ENCODE results near the gene BSN. TPM values are rescaled to one million over a fixed set of nuclear protein-coding genes. Genes with fewer than 3 reads are reported as not detected.

BSN gene
- total and polyA plus RNA-seq, 2 donors (not counting 3 experiments of a cell fraction or from before 2014, with no cell fraction given) = 0.04 to 0.27 TPM

GRCh38 chr3:49563040-49563578 lies 8.8 kb downstream of the BSN start:
- H3K9ac ChIP-seq (replicated peaks; ENCODE audit: extremely low read depth, insufficient read depth, low read length) = no peak overlapping the region
- H3K4me3 ChIP-seq (replicated peaks in 1 of 3; ENCODE audit: insufficient read depth in 1 of 3, low read depth in 1 of 3, low read length in 3 of 3) = no peak overlapping the region
- no peaks in the 10 kb centered on the region for H3K4me1 ChIP-seq (ENCODE audit: control insufficient read depth, extremely low read depth, insufficient read depth, low read length)
- no peaks in the 10 kb centered on the region for H4K20me1 ChIP-seq (replicated peaks; ENCODE audit: control insufficient read depth, extremely low read depth, insufficient read depth, low read length)
- dilution Hi-C loops (cut with MboI; ENCODE audit: extremely low pct_ligation_motif_present, low sequenced_read_pairs) = no loop called here
- no TSS peak for BruUV-seq (replicated peaks)
- intact Hi-C loops (cut with micrococcal nuclease) = no loop called here
- no peaks in the 10 kb centered on the region for H3K9me1 ChIP-seq (replicated peaks; ENCODE audit: control insufficient read depth, extremely low read depth, insufficient read depth, low read length)
- ChIA-PET POLR2A (no interaction called here), CTCF (no interaction called here)
- H3K4me2 ChIP-seq (ENCODE audit: insufficient read depth, low read length) = no peak overlapping the region
- no peaks in the 10 kb centered on the region for H3K9me3 ChIP-seq (replicated peaks; ENCODE audit: control insufficient read depth, insufficient read depth, low read length)
- H3K27ac ChIP-seq (ENCODE audit: insufficient read depth, low read depth, low read length) = no peak overlapping the region
- no peaks in the 10 kb centered on the region for H3K36me3 ChIP-seq (ENCODE audit: control insufficient read depth in 2 of 2, extremely low read depth in 1 of 2, insufficient read depth in 2 of 2, low read length in 2 of 2)
- H2AFZ ChIP-seq (ENCODE audit: low read depth, low read length) = no peak overlapping the region
- DNase-seq (ENCODE audit: low read depth, low spot score) (no peak), FAIRE-seq (no peak)
- H3K79me2 ChIP-seq (ENCODE audit: control insufficient read depth, insufficient read depth, low read length) = no peaks in the 10 kb centered on the region
- TF ChIP-seq POLR2AphosphoS5 (IDR thresholded peaks at IDR 0.05; ENCODE audit: insufficient read depth, low read depth, low read length) (no peak), POLR2A (IDR thresholded peaks at IDR 0.05; ENCODE audit: low read depth, low read length) (no peak), JUN (IDR thresholded peaks at IDR 0.05; ENCODE audit: borderline replicate concordance, insufficient read depth, insufficient read length, low read depth) (no peak), CTCF (IDR thresholded peaks at IDR 0.05; ENCODE audit: extremely low read depth in 1 of 2, insufficient read depth in 1 of 2, low read depth in 1 of 2, low read length in 2 of 2) (no peak), MYC (IDR thresholded peaks at IDR 0.05; ENCODE audit: low read depth, low read length) (no peak), GATA2 (IDR thresholded peaks at IDR 0.05; ENCODE audit: insufficient read depth, insufficient read length, low read depth, low read length) (no peak), EZH2 (IDR thresholded peaks at IDR 0.05; ENCODE audit: borderline replicate concordance, low read depth, low read length, severe bottlenecking) (no peak), MAX (IDR thresholded peaks at IDR 0.05; ENCODE audit: insufficient read depth, insufficient read length) (no peak), FOS (IDR thresholded peaks at IDR 0.05; ENCODE audit: borderline replicate concordance, insufficient read depth, low read length) (no peak)
- peaks cover 0 to 5% of the 10 kb centered on the region in 2 experiments for H3K27me3 ChIP-seq (ENCODE audit: control insufficient read depth in 2 of 2, insufficient read depth in 2 of 2, low read length in 2 of 2)

Data from endothelial cell of umbilical vein (primary cell).